ENCODE data around the gene GOLGA8G.
"Not testable (repeated sequence)": the region's sequence is repeated elsewhere in the genome, so short reads cannot be mapped to it uniquely, and the experiment has no call there.

Gene GOLGA8G, protein sequence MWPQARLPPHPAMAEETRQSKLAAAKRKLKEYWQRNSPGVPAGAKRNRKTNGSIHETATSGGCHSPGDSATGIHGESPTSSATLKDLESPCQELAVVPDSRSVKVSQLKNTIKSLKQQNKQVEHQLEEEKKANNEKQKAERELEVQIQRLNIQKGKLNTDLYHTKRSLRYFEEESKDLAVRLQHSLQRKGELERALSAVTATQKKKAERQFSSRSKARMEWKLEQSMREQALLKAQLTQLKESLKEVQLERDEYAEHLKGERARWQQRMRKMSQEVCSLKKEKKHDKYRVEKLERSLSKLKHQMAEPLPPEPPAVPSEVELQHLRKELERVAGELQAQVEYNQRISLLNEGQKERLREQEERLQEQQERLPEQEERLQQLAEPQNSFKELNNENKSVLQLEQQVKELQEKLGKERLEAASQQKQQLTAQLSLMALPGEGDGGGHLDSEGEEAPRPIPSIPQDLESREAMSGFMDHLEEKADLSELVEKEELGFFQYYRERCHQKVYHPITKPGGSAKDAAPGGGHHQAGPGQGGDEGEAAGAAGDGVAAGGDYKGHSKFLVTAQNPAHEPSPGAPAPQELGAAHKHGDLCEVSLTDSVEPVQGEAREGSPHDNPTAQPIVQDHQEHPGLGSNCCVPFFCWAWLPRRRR

DNA sequence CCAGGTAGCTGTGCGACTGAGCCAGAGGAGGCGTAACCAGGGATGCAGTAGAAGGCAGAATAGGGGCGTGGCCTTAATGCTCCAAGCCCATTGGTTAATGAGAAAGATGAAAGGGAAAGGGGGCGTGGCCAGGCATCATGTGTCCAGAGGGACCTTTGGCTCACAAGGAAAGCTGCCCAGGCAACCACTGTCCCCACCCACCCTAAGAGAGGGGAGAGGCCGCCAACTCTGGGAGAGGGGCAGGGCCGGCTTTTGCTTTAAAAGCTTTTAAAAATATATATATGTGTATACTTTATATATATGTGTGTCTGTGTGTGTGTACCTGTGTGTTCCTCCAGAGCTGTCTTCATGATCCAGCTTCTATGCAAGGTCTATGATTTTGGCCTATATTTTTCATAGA, at the start of gene GOLGA8G:
Gene GOLGA8G (minus strand): TSS at position 18 of the 400 bp plus-strand sequence. CDS start 62 bp downstream, outside the sequence.
- DNase-seq, result not testable (repeated sequence)

DNA sequence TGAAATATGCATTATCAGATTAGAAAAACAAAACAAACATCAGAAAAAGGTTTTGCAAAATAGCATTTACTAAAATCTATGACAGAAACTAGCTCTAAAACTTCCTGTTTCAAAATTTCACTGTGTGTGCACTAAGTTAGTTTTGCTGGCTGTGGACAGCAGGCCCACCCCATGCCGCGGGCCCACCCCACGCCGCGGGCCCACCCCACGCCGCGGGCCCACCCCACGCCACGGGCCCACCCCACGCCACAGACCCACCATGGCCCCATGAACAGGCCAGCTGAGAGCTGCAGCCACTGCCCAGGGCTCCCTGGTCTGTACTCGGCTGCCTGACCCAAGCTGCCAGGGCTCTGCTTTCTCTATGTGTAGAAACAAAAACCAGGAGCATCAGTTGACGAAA, 40.6 kb upstream of the GOLGA8G start:
- DNase-seq, result not testable (repeated sequence)

DNA sequence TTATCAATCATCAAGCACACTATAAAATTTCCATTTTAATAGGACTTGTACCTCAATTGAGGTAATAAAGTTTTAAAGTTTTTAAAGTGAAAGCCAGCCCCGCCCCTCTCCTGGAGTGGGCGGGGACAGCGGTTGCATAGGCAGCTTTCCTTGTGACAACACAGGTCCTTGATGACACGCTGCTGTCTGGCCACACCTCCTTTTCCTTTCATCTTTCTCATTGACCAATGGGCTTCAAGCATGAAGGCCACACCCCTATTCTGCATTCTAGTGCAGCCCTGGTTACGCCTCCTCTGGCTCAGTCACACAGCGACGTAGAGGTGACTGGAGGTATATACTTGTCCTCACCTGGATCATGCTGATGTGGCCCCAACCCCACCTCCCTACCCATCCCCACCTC, 20.5 kb upstream of the GOLGA8G start, which contains the start of gene GOLGA6L25:
Gene GOLGA6L25 (plus strand): TSS at position 301 of the 400 bp plus-strand sequence. CDS start 61 bp downstream, at position 362.
- not testable (repeated sequence) for DNase-seq

DNA sequence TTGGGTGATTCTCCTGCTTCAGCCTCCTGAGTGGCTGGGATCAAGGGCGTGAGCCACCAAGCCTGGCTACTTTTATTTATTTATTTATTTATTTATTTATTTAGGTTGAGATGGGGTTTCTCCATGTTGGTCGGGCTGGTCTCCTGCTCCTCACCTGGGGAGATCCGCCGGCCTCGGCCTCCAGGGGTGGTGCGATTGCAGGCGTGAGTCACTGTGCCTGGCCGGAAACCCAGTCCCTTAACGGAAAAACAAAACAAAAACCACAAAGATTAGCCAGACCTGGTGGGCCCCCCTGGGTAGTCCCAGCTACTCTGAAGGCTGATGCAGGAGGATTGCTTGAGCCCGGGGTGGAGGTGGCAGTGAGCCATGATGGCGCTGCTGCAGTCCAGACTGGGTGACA, 17.6 kb downstream of the GOLGA8G start:
- not testable (repeated sequence) for DNase-seq

DNA sequence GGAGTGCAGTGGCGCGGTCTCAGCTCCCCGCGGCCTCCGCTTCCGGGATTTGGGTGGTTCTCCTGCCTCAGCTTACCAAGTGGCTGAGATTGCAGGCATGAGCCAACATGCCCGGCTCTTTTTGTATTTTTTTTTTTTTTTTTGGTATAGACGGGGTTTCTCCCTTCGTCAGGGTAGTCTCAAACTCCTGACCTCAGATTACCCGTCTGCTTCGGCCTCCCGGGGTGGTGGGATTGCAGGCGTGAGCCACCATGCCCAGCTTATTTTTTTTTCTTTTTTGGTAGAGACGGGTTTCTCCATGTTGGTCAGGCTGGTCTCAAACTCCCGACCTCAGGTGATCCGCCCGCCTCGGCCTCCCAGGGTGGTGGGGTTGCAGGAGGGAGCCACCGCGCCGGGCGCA, 18.6 kb downstream of the GOLGA8G start:
- DNase-seq, result not testable (repeated sequence)

DNA sequence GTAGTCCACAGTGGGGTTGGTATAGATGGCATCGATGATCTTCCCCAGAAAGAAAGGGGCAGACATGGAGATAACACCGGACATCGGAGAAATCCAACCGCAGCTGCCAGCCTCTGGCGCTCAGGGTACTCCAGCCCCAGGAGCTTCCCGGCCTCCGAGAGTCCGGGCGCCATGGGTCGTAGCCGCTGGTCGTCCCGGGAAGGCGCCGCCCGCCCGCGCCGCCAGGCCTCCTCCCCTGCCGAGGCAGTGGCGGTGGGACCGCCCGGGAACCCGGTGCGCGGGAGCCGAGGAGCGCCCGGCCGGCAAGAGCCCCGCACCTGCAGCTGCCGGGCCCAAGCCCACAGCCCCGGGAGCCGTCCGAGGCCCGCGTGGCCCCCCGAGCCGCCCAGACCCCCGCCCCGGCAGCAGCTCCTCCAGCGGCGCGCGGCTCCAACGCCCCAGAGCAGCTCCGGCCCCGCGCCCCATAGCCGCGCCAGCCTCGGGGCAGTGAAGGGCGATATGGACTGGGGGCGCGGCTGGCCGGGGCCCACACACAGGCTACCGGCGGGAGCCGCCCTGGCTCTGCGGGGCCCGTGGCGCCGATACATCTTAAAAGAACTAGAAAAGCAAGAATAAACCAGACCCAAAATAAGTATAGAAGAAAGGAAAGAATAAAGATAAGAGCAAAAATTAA, 24.4 kb downstream of the GOLGA8G start:
- DNase-seq, result not testable (repeated sequence)

DNA sequence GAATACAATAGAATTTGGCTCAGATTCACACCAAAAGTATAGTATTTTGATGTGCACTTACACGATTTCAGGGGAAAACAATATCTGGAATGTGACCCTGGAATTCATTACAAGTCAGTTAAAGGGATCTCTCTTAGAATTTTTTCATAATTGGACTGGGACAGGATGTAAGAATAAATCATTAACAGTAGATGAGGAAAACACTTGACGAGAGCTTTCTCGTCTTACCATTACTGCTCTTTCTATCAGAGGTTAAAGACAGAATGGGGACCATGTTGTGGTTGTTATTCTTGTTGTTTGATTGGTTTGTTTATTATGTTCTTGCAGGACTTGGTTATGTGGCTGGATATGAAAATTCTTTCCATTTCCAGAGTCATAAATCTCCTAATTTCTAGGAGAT, 51.4 kb downstream of the GOLGA8G start:
- DNase-seq, result not testable (repeated sequence)

Data from hematopoietic multipotent progenitor cell treated with erythropoietin and hydrocortisone succinate and interleukin-3 and kit ligand, for 6 days (in vitro differentiated cells).